ENCODE data around the gene UGT1A10. TPM values are rescaled to one million over a fixed set of nuclear protein-coding genes. Genes with fewer than 3 reads are reported as not detected.
"Not testable (repeated sequence)": the region's sequence is repeated elsewhere in the genome, so short reads cannot be mapped to it uniquely, and the experiment has no call there.

The UGT1A10 gene
- total and polyA plus RNA-seq, 2 donors (not counting 1 experiment from before 2014, with no cell fraction given) = not detected

GRCh38 chr2:233620204-233620603 is 16.0 kb upstream of the UGT1A10 start:
- Mint-ChIP-seq H3K4me3 (no peak overlapping the region), H3K27me3 (peaks cover 52% of the 10 kb centered on the region), H3K4me1 (no peaks in the 10 kb centered on the region), H3K9me3 (ENCODE audit: insufficient read depth) (peaks cover 3% of the 10 kb centered on the region), H3K27ac (no peak overlapping the region)
- Histone ChIP-seq H3K79me2 (ENCODE audit: control insufficient read depth, insufficient read depth, low read length) (no peaks in the 10 kb centered on the region), H3K9ac (ENCODE audit: low read length) (no peak overlapping the region), H2AFZ (ENCODE audit: insufficient read depth, low read depth, low read length, poor library complexity, severe bottlenecking) (no peak overlapping the region), H3K27ac (ENCODE audit: low read length in 2 of 2) (no peak overlapping the region), H3K36me3 (replicated peaks in 1 of 2; ENCODE audit: control extremely low read depth in 1 of 2, control insufficient read depth in 1 of 2, extremely low read depth in 1 of 2, insufficient read depth in 2 of 2, low read length in 1 of 2) (no peaks in the 10 kb centered on the region), H3K4me3 (ENCODE audit: control extremely low read depth in 1 of 5, extremely low read depth in 1 of 5, insufficient read depth in 1 of 5, low read depth in 2 of 5, low read length in 4 of 5) (no peak overlapping the region), H3K27me3 (replicated peaks in 1 of 4; ENCODE audit: control extremely low read depth in 1 of 4, control insufficient read depth in 3 of 4, insufficient read depth in 4 of 4, low read length in 3 of 4) (peaks cover 0 to 4% (median 0%) of the 10 kb centered on the region in 4 experiments), H3K4me2 (replicated peaks; ENCODE audit: low read depth, low read length, poor library complexity, severe bottlenecking) (no peak overlapping the region), H4K20me1 (ENCODE audit: control insufficient read depth, insufficient read depth, low read length, poor library complexity, severe bottlenecking) (no peaks in the 10 kb centered on the region), H3K4me1 (ENCODE audit: control insufficient read depth in 2 of 2, insufficient read depth in 2 of 2, low read length in 2 of 2) (no peaks in the 10 kb centered on the region), H3K9me3 (ENCODE audit: control extremely low read depth in 1 of 3, control insufficient read depth in 2 of 3, insufficient read depth in 1 of 3, low read length in 2 of 3) (peaks cover 0 to 6% (median 0%) of the 10 kb centered on the region in 3 donors)
- 100% methylated on average over 1 of the region's 4 CpGs for WGBS (ENCODE audit: insufficient coverage)
- ATAC-seq (ENCODE audit: low read depth) (no peak), DNase-seq (no peak)
- TF ChIP-seq, protein P1, sequence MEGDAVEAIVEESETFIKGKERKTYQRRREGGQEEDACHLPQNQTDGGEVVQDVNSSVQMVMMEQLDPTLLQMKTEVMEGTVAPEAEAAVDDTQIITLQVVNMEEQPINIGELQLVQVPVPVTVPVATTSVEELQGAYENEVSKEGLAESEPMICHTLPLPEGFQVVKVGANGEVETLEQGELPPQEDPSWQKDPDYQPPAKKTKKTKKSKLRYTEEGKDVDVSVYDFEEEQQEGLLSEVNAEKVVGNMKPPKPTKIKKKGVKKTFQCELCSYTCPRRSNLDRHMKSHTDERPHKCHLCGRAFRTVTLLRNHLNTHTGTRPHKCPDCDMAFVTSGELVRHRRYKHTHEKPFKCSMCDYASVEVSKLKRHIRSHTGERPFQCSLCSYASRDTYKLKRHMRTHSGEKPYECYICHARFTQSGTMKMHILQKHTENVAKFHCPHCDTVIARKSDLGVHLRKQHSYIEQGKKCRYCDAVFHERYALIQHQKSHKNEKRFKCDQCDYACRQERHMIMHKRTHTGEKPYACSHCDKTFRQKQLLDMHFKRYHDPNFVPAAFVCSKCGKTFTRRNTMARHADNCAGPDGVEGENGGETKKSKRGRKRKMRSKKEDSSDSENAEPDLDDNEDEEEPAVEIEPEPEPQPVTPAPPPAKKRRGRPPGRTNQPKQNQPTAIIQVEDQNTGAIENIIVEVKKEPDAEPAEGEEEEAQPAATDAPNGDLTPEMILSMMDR (IDR thresholded peaks at IDR 0.05) = no peak
- TF ChIP-seq EZH2 (IDR thresholded peaks at IDR 0.05; ENCODE audit: borderline replicate concordance, insufficient read depth, low read depth, low read length, poor library complexity, severe bottlenecking) = no peak
- ChIA-PET POLR2A (no interaction called here), CTCF (no interaction called here)
- intact Hi-C loops (cut with micrococcal nuclease) = no loop called here

DNA sequence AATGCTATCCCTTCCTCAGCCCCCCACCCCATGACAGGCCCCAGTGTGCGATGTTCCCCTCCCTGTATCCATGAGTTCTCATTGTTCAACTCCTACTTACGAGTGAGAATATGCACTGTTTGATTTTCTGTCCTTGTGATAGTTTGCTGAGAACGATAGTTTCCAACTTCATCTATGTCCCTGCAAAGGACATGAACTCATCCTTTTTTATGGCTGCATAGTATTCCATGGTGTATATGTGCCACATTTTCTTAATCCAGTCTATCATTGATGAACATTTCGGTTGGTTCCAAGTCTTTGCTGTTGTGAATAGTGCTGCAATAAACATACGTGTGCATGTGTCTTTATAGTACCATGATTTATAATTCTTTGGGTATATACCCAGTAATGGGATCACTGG is 14.4 kb upstream of the UGT1A10 start:
- H4K20me1 ChIP-seq (ENCODE audit: control insufficient read depth, insufficient read depth, low read length, poor library complexity, severe bottlenecking); DNase-seq; H3K4me3 ChIP-seq (ENCODE audit: control extremely low read depth in 1 of 5, extremely low read depth in 1 of 5, insufficient read depth in 1 of 5, low read depth in 2 of 5, low read length in 4 of 5); H3K36me3 ChIP-seq (replicated peaks in 1 of 2; ENCODE audit: control extremely low read depth in 1 of 2, control insufficient read depth in 1 of 2, extremely low read depth in 1 of 2, insufficient read depth in 2 of 2, low read length in 1 of 2); H3K4me2 ChIP-seq (replicated peaks; ENCODE audit: low read depth, low read length, poor library complexity, severe bottlenecking); CTCF ChIA-PET; H3K4me3 Mint-ChIP-seq; H3K27ac ChIP-seq (ENCODE audit: low read length in 2 of 2); H2AFZ ChIP-seq (ENCODE audit: insufficient read depth, low read depth, low read length, poor library complexity, severe bottlenecking); H3K79me2 ChIP-seq (ENCODE audit: control insufficient read depth, insufficient read depth, low read length); H3K27me3 ChIP-seq (replicated peaks in 1 of 4; ENCODE audit: control extremely low read depth in 1 of 4, control insufficient read depth in 3 of 4, insufficient read depth in 4 of 4, low read length in 3 of 4); H3K9ac ChIP-seq (ENCODE audit: low read length); H3K9me3 ChIP-seq (ENCODE audit: control extremely low read depth in 1 of 3, control insufficient read depth in 2 of 3, insufficient read depth in 1 of 3, low read length in 2 of 3); H3K4me1 Mint-ChIP-seq; POLR2A ChIA-PET; ATAC-seq (ENCODE audit: low read depth); H3K4me1 ChIP-seq (ENCODE audit: control insufficient read depth in 2 of 2, insufficient read depth in 2 of 2, low read length in 2 of 2); H3K27ac Mint-ChIP-seq; H3K9me3 Mint-ChIP-seq (ENCODE audit: insufficient read depth); intact Hi-C loops (cut with micrococcal nuclease): not testable (repeated sequence)
- peaks cover 38% of the 10 kb centered on the region for H3K27me3 Mint-ChIP-seq
- WGBS (ENCODE audit: insufficient coverage) = no CpG with 5 or more reads among the region's 5 CpGs
